HTR-8/SVneo (cell line): ENCODE results near the gene SLC6A20.

Experiments
- DNase-seq: peaks from one replicate; pipeline ENCODE4 v3.0.0; 2011; ENCODE audit warnings: low spot score, mixed read lengths; ENCODE audit not compliant: insufficient read length
- FAIRE-seq: peaks from 2 replicates; lab custom pipeline; 2011; peaks lifted over from hg19 to GRCh38; lab: Jason Lieb, UNC

The SLC6A20 gene

DNA sequence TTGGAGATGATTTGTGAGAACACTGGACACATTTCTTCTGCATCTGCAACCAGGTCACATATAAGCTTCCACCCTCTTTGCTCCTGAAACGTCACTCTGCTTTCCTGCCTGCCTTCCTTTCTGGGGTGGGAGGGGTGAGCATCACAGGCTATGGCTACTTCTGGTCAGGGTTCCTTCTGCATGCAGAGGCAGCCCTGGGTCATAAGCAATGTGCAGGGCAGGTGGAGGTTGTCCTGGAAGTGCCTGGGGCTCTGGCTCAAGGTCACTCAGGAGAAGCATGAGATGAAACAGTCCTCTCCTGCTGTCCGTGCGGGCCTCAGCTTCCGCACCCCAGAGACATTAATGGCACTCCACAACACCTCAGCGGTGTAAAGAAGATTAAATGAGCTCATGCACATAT lies 15.1 kb downstream of the SLC6A20 start:
- DNase-seq (no peak), FAIRE-seq (no peak)

DNA sequence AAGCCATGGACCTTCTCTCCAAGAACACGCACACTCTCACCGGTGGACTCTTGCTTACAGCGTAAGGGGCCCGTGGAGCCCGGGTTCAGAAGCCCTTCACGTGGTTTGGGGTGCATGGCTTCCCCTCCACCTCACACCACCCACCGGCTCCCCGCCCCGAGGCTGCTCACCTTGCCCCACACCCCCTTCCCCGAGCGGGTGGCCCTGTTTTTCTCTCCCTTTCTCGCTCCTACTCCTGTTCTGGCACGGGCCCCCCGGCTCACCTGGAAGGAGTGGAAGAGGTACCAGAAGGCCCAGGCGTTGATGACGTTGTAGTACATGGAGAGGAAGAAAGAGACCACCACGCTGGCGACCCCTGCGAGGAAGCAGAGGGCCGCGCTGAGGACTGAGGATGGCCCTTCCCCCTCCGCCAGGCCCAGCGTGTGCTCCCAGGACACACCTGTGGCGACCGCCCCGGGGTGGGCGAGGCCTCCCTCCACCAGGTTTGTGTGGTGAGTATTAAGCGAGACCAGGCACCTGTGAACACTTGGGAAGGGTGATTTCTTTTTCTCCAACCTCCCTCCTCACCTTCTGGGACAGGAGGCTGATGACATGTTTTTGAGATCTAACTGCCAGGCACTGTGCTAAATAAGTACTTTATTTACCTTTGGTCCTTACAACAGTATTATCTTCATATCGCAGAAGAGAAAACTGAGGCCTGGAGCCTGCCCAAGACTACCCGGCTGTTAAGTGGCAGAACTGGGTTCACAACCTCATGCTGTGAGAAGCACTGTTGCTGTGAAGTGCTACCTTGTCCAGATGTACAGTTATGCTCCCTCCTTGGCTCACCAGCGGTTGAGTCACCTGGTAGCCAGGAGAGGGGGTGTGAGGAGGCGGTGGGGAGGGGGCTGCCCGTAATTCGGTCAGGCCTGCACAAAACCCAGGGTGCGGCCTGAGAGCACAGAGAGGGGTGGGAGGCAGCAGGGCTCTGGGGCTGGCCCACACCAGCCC lies 16.3 kb downstream of the SLC6A20 start:
- no peak for FAIRE-seq

DNA sequence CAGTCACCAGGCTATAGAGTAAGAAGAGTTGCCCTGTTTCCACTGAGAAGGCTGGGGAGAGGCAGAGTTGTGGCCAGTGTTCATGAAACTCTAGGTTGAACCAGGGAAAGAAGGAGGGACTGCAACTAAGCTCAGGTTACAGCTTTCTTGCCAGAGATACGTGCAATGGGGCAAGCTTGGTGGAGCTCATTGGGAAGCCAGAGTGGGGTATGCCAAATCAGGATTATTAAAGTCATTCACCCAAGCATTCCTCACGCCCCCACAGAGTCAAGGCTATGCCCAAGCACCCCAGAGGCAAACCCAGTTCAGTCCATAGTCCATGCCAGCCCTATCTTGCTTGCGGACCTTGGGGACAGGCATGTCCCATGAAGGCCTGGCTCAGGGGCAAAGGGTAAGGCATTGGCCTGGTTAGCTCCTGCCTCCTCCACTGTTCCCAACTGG lies 17.6 kb downstream of the SLC6A20 start:
- DNase-seq (no peak), FAIRE-seq (no peak)

More for the DNA sequence above, 16.3 kb downstream of the SLC6A20 start:
- no peak for DNase-seq

DNA sequence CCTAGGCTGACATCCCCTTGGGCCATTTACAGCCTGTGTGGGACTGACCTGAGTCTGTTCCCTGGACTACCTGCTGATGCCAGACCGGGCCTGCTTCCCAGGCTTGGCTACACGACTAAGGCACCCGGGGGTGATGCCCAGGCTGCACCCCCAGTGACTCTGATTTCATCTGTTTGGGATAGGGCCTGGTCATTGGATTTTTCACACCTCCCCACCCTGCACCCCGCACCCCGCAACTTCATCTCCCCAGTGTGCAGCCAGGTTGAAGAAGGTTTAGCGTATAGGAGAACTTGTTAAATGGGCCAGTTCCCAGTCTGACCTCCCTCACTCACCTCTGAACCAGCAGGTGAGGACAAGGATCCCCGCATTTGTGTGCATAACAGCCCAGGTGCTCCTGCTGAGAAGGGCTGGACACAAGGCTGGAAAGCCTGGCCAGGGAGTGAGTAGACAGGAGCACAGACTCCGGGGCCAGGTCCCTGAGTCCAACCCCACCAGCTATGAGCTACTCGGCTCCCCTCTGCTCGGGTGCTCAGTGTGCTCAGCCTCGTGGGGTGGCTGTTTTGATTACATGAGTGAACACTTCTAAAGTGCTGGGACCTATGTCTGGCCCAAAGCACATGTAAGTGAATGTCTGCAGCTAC lies 18.5 kb downstream of the SLC6A20 start:
- FAIRE-seq (no peak), DNase-seq (no peak)

DNA sequence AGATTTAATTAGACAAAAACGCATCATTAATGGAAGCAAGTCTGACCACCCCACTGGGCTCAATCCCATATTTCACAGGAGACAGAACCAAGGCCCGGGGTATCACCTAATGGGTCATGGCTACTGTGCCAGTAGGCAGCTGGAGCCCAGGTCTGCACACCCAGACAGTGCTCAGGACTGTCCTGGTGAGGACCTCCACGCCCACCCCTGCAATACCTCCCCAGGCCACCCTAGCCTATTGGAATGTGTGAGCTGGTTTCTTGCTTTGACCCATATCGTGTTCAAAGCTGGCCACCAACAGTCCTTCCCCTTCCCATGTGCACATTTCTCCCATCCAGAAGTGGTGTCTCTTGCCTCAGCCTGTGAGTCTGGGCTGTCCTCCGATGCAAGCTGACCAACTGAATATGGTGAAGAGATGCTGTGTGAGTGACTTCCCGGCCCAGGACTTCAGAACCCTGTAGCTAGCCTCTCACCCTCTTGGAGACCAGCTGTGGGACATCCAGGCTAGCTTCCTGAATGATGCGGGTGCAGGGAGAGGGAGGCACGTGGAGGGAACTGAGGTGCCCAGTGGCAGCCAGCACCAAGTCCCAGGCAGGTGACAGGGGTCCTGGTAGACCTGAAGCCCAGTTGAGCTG lies 19.1 kb downstream of the SLC6A20 start:
- FAIRE-seq (no peak), DNase-seq (no peak)

DNA sequence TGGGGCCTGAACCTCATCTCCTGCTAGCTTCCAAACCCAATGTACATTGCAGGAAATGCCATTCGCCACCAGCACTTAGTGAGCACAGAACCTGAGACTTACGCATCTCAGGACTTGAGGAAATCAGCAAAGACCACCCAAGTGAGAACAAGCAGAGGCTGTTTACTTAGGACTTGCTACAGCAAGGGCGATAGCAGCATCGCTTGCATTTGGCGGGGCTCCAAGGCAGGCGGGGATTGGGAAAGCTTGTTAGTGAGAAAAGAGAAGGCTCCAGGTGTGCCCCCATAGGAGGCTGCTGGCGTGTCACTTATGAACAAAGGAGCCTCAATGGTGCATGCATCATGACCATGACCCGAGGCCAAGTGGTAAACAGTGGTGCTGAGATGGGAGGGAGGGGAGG lies 19.7 kb downstream of the SLC6A20 start:
- FAIRE-seq = no peak
- no peak for DNase-seq

DNA sequence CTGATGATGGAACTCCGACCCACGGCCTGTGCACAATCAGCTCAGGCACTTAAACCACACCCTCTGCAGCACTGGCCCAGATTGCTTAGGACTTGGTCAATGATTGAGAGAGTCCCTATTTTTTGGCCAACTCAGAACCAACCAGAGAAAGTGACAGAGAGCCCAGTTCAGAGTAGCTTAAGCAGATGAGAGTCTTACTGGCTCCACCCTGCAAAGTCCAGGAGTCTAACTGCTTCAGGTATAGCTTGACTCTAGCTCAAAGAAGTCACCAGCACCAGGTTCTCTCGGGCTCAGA lies 20.1 kb downstream of the SLC6A20 start:
- FAIRE-seq = no peak
- no peak for DNase-seq

DNA sequence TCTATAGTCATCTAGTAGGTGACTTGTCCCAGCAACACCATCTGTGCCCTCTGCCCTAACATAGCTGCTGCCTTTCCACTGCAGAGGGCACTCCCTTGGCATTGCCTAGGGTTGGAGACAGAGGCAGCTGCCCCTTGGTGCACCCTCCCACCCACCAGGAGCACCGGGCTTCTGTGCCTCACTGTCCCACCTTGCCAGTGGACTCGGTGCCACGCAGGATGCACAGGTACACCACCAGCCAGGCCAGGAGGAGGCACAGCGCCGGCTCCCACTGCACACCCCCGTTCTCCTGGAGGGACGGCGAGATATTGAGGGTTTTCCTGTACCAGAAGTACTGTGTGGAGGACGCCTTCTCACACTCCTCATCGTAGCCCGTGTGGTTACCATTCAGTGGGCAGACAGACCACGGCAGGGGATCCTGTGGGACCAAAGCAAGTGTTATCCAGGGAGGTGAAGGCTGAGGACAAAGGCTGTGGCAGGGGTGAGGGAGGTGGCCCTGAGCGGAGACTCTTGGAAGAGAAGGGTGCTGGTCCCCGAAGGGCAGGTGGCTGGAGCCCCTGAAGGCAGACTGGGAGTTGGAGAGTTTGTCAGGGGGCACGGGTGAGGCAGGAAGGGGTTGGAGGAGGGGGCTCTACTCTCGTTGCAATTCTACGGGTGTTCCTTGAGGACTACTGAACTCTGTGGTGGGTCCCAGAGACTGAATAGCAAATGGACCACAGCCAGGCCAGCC lies 20.6 kb downstream of the SLC6A20 start:
- no peak for FAIRE-seq
- no peak for DNase-seq

DNA sequence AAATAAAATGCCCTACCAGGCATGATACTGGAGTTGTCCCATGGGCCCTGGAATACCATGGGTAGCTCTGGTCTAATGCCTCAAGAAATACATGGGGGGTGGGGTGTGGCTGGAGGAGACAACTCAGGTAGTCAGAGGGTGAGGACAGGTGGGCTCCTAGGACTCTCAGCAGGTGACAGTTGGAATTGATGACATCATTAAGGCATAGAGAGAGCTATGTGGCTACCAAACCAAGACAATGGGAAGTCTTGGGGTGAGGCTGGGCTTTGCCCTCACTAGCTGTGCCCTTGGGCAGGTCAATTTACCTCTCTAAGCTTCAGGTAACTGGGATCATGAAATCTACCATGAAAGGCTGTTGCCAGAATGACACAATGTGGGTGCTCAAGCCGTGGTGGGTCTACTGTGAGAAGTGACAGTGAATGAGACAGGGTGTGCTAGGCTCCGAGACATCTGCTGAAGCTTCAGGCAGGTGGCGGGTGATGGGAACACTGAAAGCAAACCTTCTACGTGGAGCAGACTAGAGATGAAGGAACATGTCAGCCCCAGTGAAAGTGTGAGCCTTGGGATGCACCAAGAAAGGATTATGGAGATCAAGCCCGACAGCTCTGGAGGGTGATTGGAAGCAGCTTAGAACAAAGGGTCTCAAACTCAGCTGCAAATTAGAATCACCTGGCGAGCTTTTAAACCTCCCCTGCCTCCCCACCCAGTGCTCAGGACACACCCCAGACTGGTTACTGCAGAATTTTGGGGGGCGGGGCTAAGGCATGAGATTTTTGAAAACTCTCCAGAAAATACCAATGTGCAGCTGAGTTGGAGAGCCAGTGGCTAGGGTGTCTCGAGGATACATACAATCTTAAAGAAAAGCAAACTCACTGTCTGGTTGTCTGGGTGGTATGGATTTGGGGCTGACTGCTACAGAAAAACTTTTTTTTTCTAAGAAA lies 21.5 kb downstream of the SLC6A20 start:
- DNase-seq (no peak), FAIRE-seq (no peak)

DNA sequence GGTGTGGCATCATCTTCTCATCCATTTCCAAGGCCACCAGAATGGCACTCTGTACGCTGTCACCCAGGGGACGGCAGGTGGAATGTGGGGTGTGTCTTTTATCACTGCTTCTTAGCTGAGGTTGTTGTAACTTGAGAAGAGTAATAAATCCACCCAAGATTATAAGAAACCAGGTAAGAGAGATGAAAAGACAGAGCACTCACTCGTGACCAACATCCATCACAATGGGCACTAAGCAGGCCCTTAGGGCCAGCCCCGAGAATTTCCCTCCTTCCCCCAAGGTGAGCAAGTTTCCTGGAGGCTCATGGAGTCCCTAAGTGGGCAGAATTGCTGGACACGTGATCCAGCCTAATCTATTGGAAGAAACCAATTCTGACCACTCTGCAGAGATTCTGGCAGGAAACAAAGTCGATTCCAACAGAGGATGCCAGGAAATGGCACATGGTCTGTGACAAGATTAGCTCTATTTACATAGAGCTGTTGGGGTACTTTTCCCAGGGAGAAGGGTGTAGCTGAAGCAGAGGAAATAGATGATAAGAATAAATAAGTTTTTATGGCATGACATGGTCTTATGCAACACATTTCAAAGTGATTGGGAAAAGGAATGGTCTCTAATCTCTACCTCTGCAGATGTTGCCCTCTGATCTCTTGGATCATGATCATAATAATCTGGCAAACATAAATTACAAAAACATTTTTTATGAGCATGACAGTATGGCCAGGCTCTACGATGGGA lies 22.5 kb downstream of the SLC6A20 start:
- DNase-seq = no peak

DNA sequence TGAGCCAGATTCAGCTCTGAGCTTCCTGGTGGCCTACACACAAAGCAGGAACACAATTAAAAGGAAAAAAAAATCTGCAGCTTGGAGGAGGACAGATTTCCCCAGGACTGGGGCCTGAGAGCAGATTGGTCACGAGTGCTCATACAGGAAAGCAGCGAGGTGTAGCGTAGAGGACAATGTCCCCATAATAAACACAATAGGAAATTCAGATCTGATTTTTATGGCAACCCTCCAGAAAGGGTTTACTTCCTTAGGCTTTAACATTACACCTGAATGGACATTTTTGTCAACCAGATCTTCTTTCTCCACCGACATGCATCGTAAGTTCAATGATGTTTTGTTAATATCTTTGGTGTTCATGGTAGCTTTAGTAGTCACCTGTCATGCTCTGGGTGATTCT lies 23.3 kb downstream of the SLC6A20 start:
- FAIRE-seq = no peak
- no peak for DNase-seq

More for the DNA sequence above, 22.5 kb downstream of the SLC6A20 start:
- no peak for FAIRE-seq

DNA sequence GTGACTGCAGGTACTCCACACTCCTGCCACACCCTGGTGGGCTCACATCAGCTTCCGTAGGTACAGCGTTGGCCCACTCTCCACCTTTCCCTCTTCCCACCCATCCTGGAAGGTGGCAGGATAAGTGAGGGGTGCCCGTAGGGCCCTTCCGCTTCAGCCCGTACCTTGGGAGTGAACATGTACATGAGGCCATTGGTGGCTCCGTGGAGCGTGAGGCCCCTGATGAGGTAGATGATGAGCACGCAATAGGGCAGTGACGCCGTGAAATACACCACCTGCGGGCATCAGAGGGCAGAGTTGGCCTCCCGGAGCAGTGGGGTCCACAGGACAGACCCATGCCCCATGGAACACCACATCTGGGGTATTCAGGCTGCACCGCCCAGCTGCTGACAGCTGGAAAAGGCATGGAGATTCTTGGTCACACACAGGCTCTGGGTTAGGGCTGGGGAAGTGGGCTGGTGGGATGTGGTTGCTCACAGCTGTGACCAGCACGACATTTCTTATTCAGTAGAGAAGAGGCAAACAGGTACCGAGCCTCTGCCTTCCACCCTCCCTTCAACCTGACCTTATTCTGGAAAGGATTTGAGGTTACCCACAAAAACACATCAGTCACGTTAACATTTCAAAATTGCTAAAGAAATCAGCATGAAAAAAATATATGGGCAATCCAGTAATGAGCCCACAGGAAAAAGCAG lies 23.8 kb downstream of the SLC6A20 start:
- DNase-seq = no peak
- no peak for FAIRE-seq

DNA sequence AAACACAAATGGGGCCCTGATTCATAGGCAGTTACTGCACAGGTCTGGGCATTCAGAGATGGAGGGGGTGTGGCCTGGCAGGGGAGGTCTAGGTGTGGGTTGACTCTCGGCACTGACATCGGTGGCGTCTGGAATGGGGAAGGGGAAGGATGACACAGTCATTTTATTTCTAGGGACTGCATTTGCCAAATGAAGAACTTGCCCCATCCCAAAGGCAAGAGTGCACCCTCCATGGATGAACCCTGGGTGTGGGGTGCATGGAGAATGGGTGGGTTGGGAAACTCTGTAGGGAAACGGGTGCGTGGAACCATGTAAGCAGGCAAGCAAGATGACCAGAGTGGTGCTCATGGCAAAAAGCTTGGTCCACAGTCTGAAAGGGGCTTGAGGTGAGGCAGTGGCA lies 24.5 kb downstream of the SLC6A20 start:
- FAIRE-seq (no peak), DNase-seq (no peak)

DNA sequence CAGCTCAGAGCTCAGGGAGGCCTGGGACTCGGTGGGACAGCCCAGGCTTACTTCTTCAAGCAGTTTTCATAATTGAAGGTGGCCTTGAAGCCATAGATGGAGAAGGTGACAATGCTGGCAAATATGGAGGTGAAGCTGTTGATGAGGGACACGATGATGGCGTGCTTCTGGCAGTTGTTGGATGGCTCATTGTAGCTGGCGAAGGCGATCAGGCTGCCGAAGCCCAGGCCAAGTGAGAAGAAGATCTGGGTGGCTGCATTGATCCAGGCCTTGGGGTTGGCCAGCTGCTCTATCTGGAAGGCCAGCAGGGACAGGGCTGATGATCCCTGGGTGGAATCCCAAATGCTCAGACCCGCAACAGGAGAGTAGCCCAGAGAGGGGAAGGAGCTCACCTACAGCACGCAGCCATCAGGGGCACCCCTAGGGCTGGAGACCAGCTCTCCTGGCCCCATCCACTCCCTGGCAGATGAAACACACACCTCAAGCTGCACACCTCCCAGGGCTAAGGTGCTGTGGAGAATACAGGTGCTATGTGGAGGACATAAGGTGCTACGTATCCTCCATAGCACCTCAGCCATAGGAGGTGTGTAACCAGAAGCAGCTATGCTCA lies 25.1 kb downstream of the SLC6A20 start:
- DNase-seq = no peak
- FAIRE-seq = no peak

DNA sequence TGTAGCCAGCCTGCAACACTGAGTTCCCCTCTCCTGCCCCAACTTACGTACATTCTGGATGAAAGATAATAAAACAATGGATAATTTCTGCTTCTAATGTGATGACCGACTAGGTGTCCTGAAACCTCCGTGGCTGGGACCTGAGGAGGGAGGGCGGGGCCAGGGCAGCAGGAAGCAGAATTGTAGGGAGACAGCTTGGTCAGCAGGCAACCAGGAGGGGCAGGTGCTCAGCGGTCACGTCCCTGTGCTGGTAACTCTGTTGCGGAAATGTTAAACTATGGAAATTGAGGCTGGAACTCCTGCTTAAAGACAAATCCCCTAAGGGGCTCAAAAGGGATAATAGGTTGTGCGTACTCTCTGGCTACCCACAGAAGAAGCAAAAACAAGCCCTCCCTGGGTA lies 30.4 kb downstream of the SLC6A20 start:
- FAIRE-seq (no peak), DNase-seq (no peak)

DNA sequence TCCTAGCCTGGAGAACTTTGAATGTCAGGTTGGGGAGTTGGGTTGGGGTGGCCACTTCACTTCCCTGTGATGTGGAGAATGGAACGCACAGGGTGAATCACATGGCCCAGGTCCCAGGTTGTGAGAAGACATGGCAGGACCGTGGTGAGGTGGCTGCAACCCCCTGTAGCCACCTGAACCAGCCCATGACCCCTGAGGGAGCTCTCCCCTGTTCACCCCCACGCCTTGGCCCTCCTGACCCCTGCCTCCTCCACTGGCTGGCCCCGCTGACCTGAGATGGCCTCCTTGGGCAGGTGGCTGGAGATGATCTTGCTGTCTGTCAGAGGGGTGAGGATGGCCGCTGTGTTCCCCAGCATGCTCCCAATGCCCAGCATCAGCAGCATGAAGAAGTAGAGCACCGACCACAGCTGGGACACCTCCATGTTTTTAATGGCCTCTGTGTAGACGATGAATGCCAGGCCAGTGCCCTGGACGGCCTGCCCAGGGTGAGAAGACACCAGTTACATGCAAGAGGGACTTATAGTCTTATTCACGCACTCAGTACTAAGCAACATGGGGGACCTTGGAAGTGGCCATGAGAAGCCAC lies 31.0 kb downstream of the SLC6A20 start:
- DNase-seq (no peak), FAIRE-seq (no peak)

DNA sequence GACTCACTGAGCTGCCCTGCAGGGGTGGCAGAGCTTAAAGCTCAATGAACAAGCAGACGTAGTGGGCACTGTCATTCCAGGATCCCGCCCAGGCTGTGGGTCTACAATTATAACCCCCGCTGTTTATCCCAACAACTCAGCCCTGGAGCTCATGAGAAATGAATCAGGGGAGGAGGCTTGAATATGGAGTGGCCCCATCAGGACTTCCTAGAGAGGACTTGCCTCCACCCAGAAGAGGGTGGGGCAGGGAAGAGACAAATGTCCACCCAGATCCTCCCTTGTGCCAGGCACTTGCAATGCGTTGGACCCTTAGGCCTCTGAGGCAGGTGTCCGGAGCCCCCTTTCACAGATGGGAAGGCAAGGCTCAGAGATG lies 33.0 kb downstream of the SLC6A20 start:
- FAIRE-seq (no peak), DNase-seq (no peak)
